ENCODE measurements around the gene TWF2. TPM values are rescaled to one million over a fixed set of nuclear protein-coding genes. Genes with fewer than 3 reads are reported as not detected.

Gene TWF2
- total RNA-seq, 2 donors from 2014 or later, result 40.0 to 51.0 TPM

DNA sequence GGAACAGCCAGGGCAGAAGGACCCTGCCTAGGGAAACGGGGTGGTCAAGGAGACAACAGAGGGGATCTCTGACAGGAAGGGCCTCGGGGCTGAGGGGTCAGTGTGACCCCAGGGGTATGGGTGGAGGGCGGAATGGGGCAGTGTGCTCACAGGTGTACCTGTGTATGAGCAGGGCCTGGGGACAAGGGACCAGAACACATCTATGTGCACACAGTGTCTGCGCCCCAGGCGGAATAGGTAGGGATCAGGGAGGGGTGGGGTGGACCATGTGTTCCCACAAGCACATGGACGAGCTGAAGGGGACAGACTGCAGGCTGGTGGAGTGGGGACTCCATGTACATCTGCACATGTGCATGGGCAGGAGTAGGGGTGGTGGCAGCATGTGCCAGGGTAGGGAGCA lies 8.5 kb downstream of the TWF2 start:
- intact Hi-C loops (cut with DNase I), result loop anchor here in 1 of 2 donors (5.0 kb wide), 1 partner anchor 452 kb away; no protein-coding TSS in a partner anchor
- no peak for DNase-seq (ENCODE audit: low spot score)

DNA sequence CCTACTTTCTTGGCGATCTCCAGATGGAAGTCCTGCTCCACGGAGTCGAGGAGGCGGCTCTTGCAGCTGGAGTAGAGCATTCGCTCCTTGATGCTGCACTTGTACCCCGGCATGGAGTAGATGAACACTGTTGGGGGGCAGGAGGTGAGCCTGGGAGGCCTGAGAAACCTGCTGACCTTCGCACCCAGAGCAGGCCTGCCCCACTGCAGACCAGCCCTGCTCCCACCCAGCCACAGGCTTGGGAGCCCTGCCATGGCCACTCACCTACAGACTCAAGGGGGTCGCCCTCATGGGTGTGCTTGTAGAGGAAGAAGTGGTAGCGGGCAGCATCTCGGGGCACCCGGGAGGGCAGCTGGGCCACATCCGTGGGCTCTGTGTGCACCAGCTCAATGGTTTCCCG lies 9.3 kb downstream of the TWF2 start:
- DNase-seq (ENCODE audit: low spot score), result no peak
- intact Hi-C loops (cut with DNase I), result loop anchor here (5.0 kb wide), 2 partner anchors 113 to 453 kb away; no protein-coding TSS in a partner anchor

DNA sequence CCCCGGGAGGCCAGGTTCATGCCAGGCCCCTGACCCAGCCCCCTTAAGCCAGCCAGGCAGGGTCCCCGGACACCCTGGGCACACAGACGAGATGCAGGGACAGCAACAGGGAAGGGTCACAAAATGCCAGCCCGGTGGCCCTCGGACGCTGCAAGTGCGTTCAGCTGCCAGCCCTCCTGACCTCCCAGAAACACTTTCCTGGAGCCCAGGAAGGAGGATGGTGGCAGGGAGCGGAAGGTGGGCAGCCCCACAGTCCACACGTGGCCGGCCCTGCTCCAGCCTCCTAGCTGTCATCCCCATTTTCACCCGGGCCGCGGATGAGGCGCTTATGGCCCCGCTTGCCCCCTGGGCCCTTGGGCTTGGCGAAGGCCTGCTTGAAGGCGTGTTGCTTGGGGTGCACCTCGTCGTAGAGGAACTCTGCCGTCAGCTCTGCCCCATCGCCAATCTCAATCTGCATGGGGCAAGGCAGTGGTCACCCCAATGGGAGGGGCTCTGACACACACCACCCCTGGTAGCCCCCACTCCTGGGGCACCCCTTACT lies 10.1 kb downstream of the TWF2 start:
- intact Hi-C loops (cut with DNase I), result loop anchor here in 1 of 2 donors (5.0 kb wide), 1 partner anchor 113 kb away; no protein-coding TSS in a partner anchor
- DNase-seq (ENCODE audit: low spot score), result no peak

DNA sequence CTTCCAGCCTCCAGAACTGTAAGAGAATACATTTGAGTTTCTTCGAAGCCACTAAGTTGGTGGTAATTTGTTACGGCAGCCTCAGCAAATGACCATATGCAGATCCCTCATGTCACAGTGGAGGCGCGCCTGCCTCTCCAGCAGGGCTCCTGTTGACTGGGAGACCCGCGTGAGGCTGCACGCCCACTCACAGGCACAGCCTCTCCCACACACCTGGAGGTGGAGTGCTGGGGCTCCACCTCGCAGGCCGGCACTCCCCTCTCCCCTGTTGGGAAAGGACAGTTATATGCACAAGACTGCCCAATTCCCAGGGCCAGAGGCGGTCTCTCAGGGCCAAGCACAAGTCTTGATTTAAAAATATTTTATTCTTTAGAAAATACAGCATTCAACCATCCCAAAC lies 10.7 kb downstream of the TWF2 start:
- intact Hi-C loops (cut with DNase I), result loop anchor here in 1 of 2 donors (5.0 kb wide), 1 partner anchor 114 kb away; no protein-coding TSS in a partner anchor
- no peak for DNase-seq (ENCODE audit: low spot score)

DNA sequence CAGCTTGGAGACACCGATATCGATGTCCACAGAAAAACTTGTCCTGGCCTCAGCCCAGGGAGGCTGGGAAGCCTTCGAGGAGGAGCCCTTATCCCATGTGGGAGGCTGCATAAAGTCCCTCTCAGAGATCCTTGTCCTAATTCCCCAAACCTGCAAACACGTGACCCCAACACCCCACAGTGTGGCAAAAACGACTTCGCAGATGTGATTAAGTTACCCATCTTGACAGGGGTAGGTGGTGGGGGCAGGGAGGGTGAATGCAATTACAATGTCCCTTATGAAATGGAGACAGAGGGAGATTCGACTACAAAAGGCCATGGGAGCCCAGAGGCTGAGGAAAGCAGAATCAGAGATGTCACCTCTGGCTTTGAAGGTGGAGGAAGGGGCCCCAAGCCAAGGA lies 11.2 kb downstream of the TWF2 start:
- DNase-seq (ENCODE audit: low spot score), result no peak
- intact Hi-C loops (cut with DNase I), result loop anchor here in 1 of 2 donors (5.0 kb wide), 1 partner anchor 115 kb away; no protein-coding TSS in a partner anchor

DNA sequence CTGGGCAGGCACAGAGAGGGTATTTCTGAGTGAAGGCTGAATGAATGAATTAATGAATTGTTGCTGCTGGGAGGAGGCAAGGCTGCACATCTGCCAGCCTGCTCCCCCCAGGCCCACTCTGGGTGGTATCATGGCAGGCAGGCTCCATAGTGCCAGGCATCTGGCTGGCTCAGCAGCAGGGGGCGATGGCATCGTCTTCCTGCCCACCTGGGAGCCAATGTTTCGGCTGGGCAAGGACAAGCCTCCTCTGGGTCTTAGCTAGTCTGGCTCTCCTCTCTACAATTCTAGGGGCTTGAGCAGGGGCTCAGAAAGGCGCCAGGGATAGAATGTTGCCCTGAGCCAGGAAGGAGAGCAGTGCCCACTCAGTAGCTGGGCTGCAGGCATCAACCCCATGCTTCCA lies 11.8 kb downstream of the TWF2 start:
- intact Hi-C loops (cut with DNase I), result loop anchor here in 1 of 2 donors (5.0 kb wide), 1 partner anchor 115 kb away; no protein-coding TSS in a partner anchor
- DNase-seq (ENCODE audit: low spot score), result peak; percentile 62

DNA sequence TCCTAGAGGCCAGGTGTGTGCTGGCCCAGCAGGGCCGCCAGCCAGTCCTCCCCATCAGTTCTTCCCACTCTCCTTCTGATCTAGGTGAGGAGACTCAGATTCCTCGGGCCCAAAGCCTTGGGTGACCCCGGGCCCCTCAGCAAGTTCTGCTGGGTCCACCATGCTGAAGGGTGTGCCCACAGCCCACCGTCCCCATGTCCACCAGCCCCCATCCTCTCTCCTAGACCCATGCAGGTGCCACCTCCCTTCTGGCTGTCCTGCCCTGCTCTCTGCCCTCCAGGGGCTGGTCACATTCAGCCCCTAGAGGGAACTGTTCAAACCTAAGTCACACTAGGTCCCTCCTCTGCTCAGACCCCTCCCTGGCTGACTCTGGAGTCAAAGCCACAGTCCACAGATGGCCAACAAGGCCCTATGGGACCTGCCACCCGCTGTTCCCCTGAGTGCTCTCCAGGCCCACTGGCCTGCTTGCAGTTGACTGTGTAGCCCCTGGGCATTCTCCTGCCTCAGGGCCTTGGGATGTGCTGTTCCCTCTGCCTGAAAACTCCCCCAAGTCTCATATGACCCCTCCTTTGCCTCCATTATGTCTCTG lies 12.6 kb downstream of the TWF2 start:
- DNase-seq (ENCODE audit: low spot score), result no peak
- intact Hi-C loops (cut with DNase I), result loop anchor here in 1 of 2 donors (5.0 kb wide), 1 partner anchor 116 kb away; no protein-coding TSS in a partner anchor

DNA sequence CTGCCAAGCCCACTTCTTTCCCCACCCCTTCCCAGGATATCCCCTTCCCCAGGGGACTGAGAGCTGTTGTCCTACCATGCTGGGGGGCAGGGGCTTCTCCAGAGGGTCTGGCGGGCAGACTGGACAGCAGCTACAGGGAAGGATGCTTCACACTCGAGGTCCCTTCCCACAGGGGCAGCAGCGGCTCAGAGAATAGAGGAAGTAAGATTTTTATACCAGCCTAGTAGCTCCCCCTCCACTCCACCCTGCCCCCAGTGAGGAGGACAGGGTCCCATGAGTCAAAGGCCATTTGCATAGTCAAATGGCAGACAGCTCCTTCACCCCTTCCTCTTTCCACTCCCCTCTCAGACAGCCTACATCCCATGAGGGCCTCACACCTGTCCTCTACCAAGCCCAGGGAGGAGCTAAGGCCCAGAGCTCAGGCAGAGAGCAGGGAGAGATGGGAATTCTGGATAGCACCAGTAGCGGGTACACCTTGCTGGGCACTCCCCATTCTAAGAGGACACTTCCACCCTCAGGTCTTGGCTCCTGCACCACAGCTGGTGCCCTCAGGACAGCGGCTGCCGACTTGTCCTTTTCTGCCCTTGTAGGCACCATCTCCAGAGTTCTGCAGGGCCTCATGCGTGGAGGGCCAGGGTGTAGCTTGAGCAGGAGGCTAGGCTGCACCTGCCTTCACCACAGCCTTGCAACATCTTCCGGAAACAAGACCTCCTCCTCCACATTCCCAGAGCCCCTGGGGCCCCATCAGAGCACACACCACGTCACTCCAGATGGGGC lies 13.3 kb downstream of the TWF2 start, which contains the start of gene TLR9:
Gene TLR9, minus strand, starts transcription at position 194 of the 777 bp plus-strand sequence. Its CDS starts 116 bp downstream, at position 78.
- DNase-seq (ENCODE audit: low spot score), result peak; percentile 69
- intact Hi-C loops (cut with DNase I), result loop anchor here in 1 of 2 donors (5.0 kb wide), 1 partner anchor 117 kb away; no protein-coding TSS in a partner anchor

DNA sequence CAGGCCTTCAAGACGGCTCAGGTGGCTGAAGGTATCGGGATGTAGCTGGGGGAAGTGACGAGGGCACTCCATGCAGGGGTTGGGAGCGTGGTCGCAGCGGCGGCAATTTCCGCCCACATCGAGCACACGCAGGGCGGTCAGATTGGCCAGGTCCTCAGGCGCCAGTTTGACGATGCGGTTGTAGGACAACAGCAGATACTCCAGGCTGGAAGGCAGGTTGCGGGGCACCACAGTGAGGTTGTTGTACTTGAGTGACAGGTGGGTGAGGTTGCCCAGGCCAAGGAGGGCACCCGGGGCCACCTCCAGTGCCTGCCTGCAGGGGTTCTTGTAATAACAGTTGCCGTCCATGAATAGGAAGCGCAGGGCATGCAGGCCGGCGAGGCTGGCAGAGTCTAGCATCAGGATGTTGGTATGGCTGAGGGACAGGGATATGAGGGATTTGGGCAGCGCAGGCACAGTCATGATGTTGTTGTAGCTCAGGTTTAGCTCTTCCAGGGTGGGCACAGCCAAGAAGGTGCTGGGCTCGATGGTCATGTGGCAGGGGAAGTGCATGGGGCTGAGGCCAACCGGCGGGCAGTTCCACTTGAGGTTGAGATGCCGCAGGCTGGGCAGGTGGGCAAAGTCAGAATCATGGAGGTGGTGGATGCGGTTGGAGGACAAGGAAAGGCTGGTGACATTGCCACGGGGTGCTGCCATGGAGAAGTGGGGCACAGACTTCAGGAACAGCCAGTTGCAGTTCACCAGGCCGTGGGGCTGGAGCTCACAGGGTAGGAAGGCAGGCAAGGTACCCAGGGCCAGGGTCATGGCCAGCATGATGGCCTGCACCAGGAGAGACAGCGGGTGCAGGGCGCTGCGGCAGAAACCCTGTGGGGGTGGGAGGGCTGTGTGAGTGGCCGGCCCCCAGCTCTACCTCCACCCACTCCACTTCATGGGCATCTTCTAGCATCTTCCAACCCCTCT lies 15.2 kb downstream of the TWF2 start:
- no peak for DNase-seq (ENCODE audit: low spot score)
- intact Hi-C loops (cut with DNase I), result loop anchor here in 1 of 2 donors (5.0 kb wide), 2 partner anchors 109 to 124 kb away; no protein-coding TSS in a partner anchor

DNA sequence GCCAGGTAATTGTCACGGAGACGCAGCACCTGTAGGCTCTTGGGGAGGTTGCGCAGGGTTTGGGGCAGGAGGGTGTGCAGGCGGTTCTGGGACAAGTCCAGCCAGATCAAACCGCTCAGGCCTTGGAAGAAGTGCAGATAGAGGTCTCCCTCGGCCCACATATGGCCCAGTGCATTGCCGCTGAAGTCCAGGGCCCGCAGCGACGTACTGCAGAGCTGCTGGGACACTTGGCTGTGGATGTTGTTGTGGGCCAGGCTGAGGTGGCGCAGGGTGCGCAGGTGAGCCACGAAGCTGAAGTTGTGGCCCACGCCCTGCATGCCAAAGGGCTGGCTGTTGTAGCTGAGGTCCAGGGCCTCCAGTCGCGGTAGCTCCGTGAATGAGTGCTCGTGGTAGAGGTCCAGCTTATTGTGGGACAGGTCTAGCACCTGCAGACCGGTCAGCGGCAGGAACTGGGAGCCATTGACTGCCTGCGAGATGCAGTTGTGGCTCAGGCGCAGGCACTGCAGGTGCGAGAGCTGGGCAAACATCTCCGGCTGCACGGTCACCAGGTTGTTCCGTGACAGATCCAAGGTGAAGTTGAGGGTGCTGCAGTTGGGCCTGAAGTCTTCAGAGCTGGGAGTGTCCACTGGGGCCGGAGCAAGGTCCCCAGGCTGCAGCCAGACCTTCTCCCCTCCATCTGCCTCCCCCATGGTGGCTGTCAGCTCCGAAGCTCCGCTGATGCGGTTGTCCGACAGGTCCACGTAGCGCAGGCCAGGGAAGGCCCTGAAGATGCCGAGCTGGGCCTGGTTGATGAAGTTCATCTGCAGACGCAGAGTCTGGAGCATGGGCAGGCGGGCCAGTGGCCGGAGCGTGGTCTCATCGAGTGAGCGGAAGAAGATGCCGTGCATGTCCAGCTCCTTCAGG lies 16.4 kb downstream of the TWF2 start:
- DNase-seq (ENCODE audit: low spot score), result no peak
- intact Hi-C loops (cut with DNase I), result loop anchor here in 1 of 2 donors (5.0 kb wide), 2 partner anchors 110 to 125 kb away; no protein-coding TSS in a partner anchor

DNA sequence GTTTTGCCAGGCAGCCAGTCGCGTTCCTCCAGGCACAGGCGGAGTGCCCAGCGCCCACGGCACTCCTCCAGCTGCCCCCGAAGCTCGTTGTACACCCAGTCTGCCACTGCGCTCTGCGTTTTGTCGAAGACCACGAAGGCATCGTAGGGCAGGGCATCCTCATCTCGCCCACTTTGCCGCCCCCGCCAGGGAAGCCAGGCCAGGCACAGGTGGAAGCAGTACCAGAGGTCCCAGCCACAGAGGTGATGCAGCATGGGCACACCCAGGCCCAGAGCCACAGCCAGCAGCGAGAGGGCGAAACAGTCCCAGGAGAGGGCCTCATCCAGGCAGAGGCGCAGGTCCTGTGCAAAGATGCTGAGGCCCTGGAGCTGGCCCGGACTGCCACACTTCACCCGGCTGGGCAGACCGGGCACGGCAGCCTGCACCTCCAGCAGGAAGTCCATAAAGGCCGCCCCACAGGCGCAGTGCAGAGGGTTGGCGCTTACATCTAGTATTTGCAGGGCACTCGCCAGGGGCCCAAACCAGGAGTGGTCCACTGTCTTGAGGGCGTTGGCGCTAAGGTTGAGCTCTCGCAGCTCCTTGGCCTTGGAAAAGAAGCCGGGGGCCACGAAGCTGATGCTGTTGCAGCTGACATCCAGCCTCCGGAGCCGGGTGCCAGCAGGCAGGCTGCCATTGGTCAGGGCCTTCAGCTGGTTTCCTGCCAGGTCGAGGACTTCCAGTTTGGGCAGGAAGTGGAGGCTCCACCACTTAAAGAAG lies 17.2 kb downstream of the TWF2 start:
- DNase-seq (ENCODE audit: low spot score), result peak; percentile 81
- intact Hi-C loops (cut with DNase I), result loop anchor here in 1 of 2 donors (5.0 kb wide), 2 partner anchors 111 to 126 kb away; no protein-coding TSS in a partner anchor

DNA sequence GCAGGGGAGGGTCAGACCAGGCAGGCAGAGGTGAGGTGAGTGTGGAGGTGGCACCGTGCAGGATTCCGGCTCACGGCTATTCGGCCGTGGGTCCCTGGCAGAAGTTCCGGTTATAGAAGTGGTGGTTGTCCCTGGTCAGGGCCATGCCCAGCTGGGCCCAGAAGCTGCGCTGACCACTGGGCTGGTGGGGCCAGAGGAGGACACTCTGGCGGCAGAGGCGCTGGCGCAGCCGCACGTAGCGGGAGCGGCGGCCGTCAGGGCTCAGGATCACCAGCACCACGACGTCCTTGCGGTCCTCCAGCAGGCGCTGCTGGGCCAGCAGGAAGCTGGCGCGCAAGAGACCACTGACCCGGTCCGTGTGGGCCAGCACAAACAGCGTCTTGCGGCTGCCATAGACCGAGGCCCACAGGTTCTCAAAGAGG lies 17.8 kb downstream of the TWF2 start:
- DNase-seq (ENCODE audit: low spot score), result no peak
- intact Hi-C loops (cut with DNase I), result loop anchor here in 1 of 2 donors (5.0 kb wide), 2 partner anchors 111 to 126 kb away; no protein-coding TSS in a partner anchor

DNA sequence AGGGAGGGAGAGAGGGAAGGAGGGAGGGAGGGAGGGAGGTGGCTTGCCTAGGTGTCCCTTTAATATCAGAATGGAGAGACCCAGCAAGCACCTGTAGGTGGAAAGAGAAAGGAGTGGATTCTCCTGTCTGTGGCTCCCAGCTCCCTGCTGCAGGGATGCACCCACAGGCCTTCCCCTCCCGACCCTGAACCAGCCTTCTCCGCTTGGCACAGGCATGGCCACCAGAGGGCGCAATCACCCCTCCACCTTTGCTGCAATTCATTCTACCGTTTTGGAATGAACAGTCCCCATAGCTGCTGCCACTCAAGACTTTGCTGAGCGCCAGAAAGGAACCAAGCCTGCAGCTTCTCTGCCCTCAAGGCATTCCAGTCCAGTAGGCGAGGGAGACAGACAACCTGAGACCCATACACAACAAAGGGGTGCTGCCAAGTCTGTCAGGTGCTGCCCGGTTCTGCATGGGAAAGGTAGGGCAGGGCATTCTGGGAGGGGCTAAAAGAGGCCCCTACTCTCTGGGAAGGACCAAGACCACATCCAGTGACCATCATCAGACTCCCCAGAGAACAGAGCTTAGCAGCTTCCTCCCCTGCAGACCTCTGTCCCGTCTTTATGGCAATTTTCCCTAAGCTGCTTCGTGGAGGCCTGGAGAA lies 18.5 kb downstream of the TWF2 start:
- peak; percentile 96 for DNase-seq (ENCODE audit: low spot score)
- intact Hi-C loops (cut with DNase I), result loop anchor here in 1 of 2 donors (5.0 kb wide), 2 partner anchors 112 to 127 kb away; no protein-coding TSS in a partner anchor

DNA sequence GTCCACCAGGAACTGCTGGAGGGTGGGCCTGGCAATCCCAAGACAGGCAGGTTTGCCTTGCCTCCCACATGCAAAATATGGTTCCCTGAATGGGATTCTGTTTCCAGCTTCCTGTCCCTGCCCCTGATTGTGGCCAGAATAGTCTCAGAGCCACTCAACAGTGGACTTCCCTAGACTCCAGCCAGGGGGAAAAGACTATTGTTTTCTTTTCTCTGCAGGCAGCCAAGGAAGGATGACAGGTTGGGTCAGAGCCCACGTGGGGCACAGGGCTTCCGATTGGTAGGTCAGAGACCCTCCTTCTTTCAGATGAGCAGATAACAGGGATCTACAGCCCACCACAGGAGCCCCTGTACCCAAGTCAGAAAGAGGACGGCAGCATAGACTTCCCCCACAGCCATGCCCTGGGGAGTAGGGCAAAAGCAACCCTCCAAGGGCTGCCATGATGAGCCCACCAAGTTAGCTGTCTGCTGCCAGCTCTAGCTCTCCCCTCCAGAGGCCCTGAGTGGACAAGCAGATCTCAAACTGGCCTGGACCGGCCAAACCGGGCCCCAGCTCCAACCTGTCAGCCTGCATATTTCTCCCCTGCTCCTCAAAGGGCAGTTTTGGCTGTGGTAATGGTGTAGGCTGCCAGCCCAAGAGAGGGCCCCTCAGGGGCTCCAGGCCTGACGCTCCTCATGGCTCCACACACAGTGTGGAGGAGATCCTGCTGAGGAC lies 19.9 kb downstream of the TWF2 start:
- DNase-seq (ENCODE audit: low spot score), result peak; percentile 52
- intact Hi-C loops (cut with DNase I), result no loop called here

DNA sequence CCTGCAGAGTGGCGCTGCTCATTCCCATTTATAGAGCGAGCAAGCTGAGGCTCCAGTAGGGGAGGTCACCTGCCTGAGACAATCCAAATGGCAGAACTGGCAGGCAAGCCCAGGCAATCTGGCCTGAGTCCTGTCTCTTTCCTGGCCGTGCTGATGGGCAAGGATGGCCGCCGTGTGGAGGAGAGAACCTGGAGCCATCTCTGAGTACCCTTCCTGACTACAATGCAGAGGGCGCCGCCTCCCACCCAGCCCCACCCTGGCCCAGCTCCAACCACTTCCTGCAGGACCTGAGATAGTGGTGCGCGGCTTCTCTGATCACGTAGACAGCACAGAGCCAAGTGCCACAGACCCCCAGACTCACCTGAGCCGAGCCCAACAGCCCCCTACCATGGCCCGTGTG lies 20.5 kb downstream of the TWF2 start:
- peak; percentile 45 for DNase-seq (ENCODE audit: low spot score)

DNA sequence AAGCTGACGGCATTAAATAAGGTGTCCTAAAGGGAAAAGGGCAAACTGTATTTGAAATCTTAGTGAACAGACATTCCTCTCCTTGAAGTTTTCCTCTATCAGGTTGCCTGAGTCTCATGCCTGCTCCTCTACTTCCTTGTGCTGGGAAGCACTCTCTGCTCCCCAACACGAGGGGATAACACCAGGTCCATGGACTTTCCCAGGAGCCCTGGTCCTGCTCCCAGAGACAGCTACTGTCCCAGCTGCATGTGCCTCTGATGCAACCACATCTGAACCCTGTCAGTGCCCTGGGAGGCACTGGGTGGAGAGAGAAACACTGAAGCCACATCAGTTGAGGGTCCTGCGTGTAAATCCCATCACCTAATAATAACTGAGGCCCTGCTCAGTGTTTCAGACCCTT lies 20.9 kb downstream of the TWF2 start:
- intact Hi-C loops (cut with DNase I), result no loop called here

More for the DNA sequence above, 20.5 kb downstream of the TWF2 start:
- intact Hi-C loops (cut with DNase I), result no loop called here

More for the DNA sequence above, 20.9 kb downstream of the TWF2 start:
- no peak for DNase-seq (ENCODE audit: low spot score)

Data from posterior vena cava (tissue), 2 donors.